ENCODE data around the gene ADAMTSL1. TPM values are rescaled to one million over a fixed set of nuclear protein-coding genes. Genes with fewer than 3 reads are reported as not detected.

The ADAMTSL1 gene
- total and polyA plus RNA-seq, 2 experiments from 2014 or later: 2.3 to 5.0 TPM

- TF ChIP-seq CTCF (conservative IDR thresholded peaks at IDR 0.05; ENCODE audit: low read depth in 2 of 2) (no peak), EZH2 (IDR thresholded peaks at IDR 0.05; ENCODE audit: low read depth, unreplicated experiment) (no peak), POLR2AphosphoS5 (IDR thresholded peaks at IDR 0.05; ENCODE audit: low read depth) (no peak)
Observed at GRCh38 chr9:18554244-18554643, 80.3 kb downstream of the ADAMTSL1 start (continued).

- H3K27me3 ChIP-seq (ENCODE audit: insufficient read depth): no peaks in the 10 kb centered on the region
- no peak overlapping the region for H3K27ac ChIP-seq (ENCODE audit: low read depth)
- no peak overlapping the region for H3K4me2 ChIP-seq
- 0 out of 2 replicates have a peak, but pooled peaks cover 2% of the 10 kb centered on the region for H3K9me2 ChIP-seq (ENCODE audit: insufficient read depth)
- no peak overlapping the region for H3K4me3 Mint-ChIP-seq
- H3K9me3 Mint-ChIP-seq: peaks cover 12% of the 10 kb centered on the region; the same call in 2 of the 3 replicates
- H3K36me3 ChIP-seq (ENCODE audit: insufficient read depth): no peaks in the 10 kb centered on the region
- peaks cover 5% of the 10 kb centered on the region; the same call in 1 of the 3 replicates for H3K36me3 Mint-ChIP-seq (ENCODE audit: low read depth)
- no peak overlapping the region for H3K4me3 ChIP-seq
- H3F3A ChIP-seq (replicated peaks; ENCODE audit: low read depth): no peaks in the 10 kb centered on the region
- no peaks in the 10 kb centered on the region for H3K27me3 Mint-ChIP-seq (ENCODE audit: insufficient read depth, low read depth, poor library complexity)
- H3K79me2 ChIP-seq (replicated peaks; ENCODE audit: insufficient read depth): no peaks in the 10 kb centered on the region
- ATAC-seq (no peak), DNase-seq (ENCODE audit: low spot score) (no peak)
- H4K20me1 ChIP-seq (replicated peaks; ENCODE audit: insufficient read depth): no peaks in the 10 kb centered on the region
- H3K4me1 Mint-ChIP-seq: peaks cover 4% of the 10 kb centered on the region
- no peak overlapping the region for H3K27ac Mint-ChIP-seq
- no peak overlapping the region for H2AFZ ChIP-seq
- H3K4me1 ChIP-seq (ENCODE audit: insufficient read depth): no peaks in the 10 kb centered on the region
- TF ChIP-seq JUNB (IDR thresholded peaks at IDR 0.05; ENCODE audit: unreplicated experiment) (no peak), EZH2phosphoT487 (IDR thresholded peaks at IDR 0.05; ENCODE audit: unreplicated experiment) (no peak), ZNF331 (CRISPR knock-in tag; IDR thresholded peaks at IDR 0.05; ENCODE audit: low read depth) (no peak), NANOG (IDR thresholded peaks at IDR 0.05; ENCODE audit: borderline replicate concordance) (no peak), REST (IDR thresholded peaks at IDR 0.05; ENCODE audit: unreplicated experiment) (no peak), EZH2 (IDR thresholded peaks at IDR 0.05; ENCODE audit: low read depth, unreplicated experiment) (no peak), ZNF462 (CRISPR knock-in tag; IDR thresholded peaks at IDR 0.05) (no peak), ETS1 (IDR thresholded peaks at IDR 0.05) (no peak)
Observed at GRCh38 chr9:18555105-18555883, 81.3 kb downstream of the ADAMTSL1 start.
